ENCODE results near the gene WRNIP1. TPM values are rescaled to one million over a fixed set of nuclear protein-coding genes. Genes with fewer than 3 reads are reported as not detected.

WRNIP1 gene
- 19.5 TPM for polyA plus RNA-seq (2013, experiment 1 of 2)
- 21.4 TPM for polyA plus RNA-seq (2013, experiment 2 of 2)

DNA sequence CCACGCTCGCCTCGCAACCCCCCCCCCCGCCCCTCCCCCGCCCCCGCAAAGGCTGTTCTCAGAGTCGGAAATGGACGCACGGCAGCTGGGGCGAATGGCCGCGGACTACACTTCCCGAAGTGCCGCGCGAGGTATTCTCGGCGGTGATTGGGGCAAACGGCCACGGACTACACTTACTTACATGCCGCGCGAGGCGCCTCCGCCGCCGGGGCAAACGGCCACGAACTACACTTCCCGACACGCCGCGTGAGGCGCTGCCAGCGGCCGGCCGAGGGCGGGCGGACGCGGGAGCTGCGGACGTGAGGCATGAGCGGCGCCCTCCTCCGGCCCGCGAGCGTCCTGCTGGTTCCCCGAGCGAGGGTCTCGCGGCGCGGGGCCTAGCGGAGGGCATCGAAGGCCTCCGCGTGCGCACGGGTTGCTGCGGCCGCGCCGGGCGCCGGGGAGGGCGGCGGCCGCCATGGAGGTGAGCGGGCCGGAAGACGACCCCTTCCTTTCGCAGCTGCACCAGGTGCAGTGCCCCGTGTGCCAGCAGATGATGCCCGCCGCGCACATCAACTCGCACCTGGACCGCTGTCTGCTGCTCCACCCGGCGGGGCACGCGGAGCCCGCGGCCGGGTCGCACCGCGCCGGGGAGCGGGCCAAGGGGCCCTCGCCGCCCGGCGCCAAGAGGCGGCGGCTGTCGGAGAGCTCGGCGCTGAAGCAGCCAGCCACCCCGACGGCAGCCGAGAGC lies at the start of gene WRNIP1:
Gene WRNIP1 (plus strand): TSS at position 228 of the 730 bp plus-strand sequence. CDS start 230 bp downstream, at position 458.
- peaks cover 10% of the 10 kb centered on the region in 2 experiments for H3K36me3 ChIP-seq (ENCODE audit: control insufficient read depth in 1 of 2, insufficient read depth in 2 of 2, low read depth in 1 of 2, low read length in 2 of 2)

DNA sequence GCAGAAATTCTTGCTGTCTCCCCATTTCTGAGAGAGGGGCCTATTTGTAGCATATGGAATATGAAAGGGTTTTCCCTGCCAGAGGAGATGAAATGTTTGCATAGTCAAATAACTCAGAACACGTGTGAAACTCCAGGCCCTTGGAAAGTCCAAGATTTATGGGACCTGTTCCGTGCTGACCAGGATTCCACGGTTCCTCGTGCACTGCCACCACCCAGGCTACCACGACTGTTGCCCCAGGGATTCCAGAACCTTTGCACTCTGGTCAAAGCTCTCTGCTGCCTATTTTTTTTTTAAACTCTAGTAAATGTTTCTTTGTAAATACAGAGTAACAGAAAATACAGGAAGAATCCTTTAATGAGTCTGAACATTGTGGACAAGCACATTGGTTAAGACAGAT lies 49.5 kb upstream of the WRNIP1 start:
- H3K4me1 ChIP-seq (ENCODE audit: control insufficient read depth, insufficient read depth, low read depth, low read length): peaks cover 2% of the 10 kb centered on the region
- no peak overlapping the region for H2AFZ ChIP-seq (ENCODE audit: low read depth, low read length)
- no peak overlapping the region for H4K8ac ChIP-seq (ENCODE audit: low read length)
- H2BK15ac ChIP-seq (ENCODE audit: low read depth, poor library complexity, severe bottlenecking): no peak overlapping the region
- H2BK5ac ChIP-seq (ENCODE audit: low read depth, low read length, poor library complexity, severe bottlenecking): no peak overlapping the region
- H2BK120ac ChIP-seq (ENCODE audit: low read depth, low read length): no peak overlapping the region
- no peak overlapping the region for H3K23ac ChIP-seq (ENCODE audit: low read length in 2 of 2)
- no peak overlapping the region for H2BK12ac ChIP-seq (ENCODE audit: low read length in 2 of 2)
- WGBS: 58% methylated on average over 4 of the region's 5 CpGs
- no peaks in the 10 kb centered on the region for H3K27me3 ChIP-seq (ENCODE audit: control insufficient read depth in 1 of 2, insufficient read depth in 1 of 2, low read length in 2 of 2)
- no peaks in the 10 kb centered on the region for H3K79me1 ChIP-seq (replicated peaks; ENCODE audit: low read length, poor library complexity, severe bottlenecking)
- no peak overlapping the region for H4K91ac ChIP-seq (ENCODE audit: low read length)
- H3K9me3 ChIP-seq (ENCODE audit: control insufficient read depth, low read length): peaks cover 2% of the 10 kb centered on the region
- no peak overlapping the region for H3K27ac ChIP-seq (ENCODE audit: low read length, poor library complexity, severe bottlenecking)
- H3K4ac ChIP-seq (ENCODE audit: low read depth in 1 of 2, low read length in 2 of 2): no peak overlapping the region
- no peak overlapping the region for H3K9ac ChIP-seq (ENCODE audit: low read length)
- no peak overlapping the region for H3K18ac ChIP-seq (ENCODE audit: low read depth in 1 of 2, low read length in 2 of 2)
- H3K36me3 ChIP-seq (ENCODE audit: control insufficient read depth in 1 of 2, insufficient read depth in 2 of 2, low read depth in 1 of 2, low read length in 2 of 2): no peaks in the 10 kb centered on the region
- H2AK5ac ChIP-seq (ENCODE audit: low read length, severe bottlenecking): no peak overlapping the region
- H3K4me2 ChIP-seq (ENCODE audit: low read length, poor library complexity, severe bottlenecking): no peak overlapping the region
- no peak overlapping the region for H3K14ac ChIP-seq (ENCODE audit: low read length in 2 of 2)
- H3K4me3 ChIP-seq (ENCODE audit: insufficient read depth in 1 of 2, low read depth in 1 of 2, low read length in 2 of 2): no peak overlapping the region
- DNase-seq: no peak

More for the DNA sequence above, at the start of gene WRNIP1:
- Histone ChIP-seq H3K14ac (ENCODE audit: low read length in 2 of 2) (peak within 1 kb of the TSS; percentile 39 to 97), H2AFZ (ENCODE audit: low read depth, low read length) (peak within 1 kb of the TSS; percentile 97), H3K27ac (ENCODE audit: low read length, poor library complexity, severe bottlenecking) (peak within 1 kb of the TSS; percentile 95), H3K4me2 (ENCODE audit: low read length, poor library complexity, severe bottlenecking) (peak within 1 kb of the TSS; percentile 93), H4K8ac (ENCODE audit: low read length) (peak within 1 kb of the TSS; percentile 95), H2AK5ac (ENCODE audit: low read length, severe bottlenecking) (no peak within 1 kb of the TSS), H3K79me1 (replicated peaks; ENCODE audit: low read length, poor library complexity, severe bottlenecking) (peaks cover 4% of the 10 kb centered on the region), H3K23ac (ENCODE audit: low read length in 2 of 2) (peak within 1 kb of the TSS; percentile 81 to 99), H3K4me1 (ENCODE audit: control insufficient read depth, insufficient read depth, low read depth, low read length) (peaks cover 12% of the 10 kb centered on the region), H2BK5ac (ENCODE audit: low read depth, low read length, poor library complexity, severe bottlenecking) (peak within 1 kb of the TSS; percentile 74), H3K27me3 (ENCODE audit: control insufficient read depth in 1 of 2, insufficient read depth in 1 of 2, low read length in 2 of 2) (no peaks in the 10 kb centered on the region), H4K91ac (ENCODE audit: low read length) (peak within 1 kb of the TSS; percentile 96), H2BK120ac (ENCODE audit: low read depth, low read length) (peak within 1 kb of the TSS; percentile 96), H3K9ac (ENCODE audit: low read length) (peak within 1 kb of the TSS; percentile 100), H3K9me3 (ENCODE audit: control insufficient read depth, low read length) (no peaks in the 10 kb centered on the region), H2BK15ac (ENCODE audit: low read depth, poor library complexity, severe bottlenecking) (peak within 1 kb of the TSS; percentile 73), H2BK12ac (ENCODE audit: low read length in 2 of 2) (peak within 1 kb of the TSS in 1 of 2 experiments; percentile 35), H3K4ac (ENCODE audit: low read depth in 1 of 2, low read length in 2 of 2) (peak within 1 kb of the TSS; percentile 83 to 96), H3K18ac (ENCODE audit: low read depth in 1 of 2, low read length in 2 of 2) (peak within 1 kb of the TSS; percentile 97), H3K4me3 (ENCODE audit: insufficient read depth in 1 of 2, low read depth in 1 of 2, low read length in 2 of 2) (peak within 1 kb of the TSS; percentile 95 to 99)
- under 1% methylated on average over 79 of the region's 104 CpGs for WGBS
- DNase-seq: peak; percentile 99

DNA sequence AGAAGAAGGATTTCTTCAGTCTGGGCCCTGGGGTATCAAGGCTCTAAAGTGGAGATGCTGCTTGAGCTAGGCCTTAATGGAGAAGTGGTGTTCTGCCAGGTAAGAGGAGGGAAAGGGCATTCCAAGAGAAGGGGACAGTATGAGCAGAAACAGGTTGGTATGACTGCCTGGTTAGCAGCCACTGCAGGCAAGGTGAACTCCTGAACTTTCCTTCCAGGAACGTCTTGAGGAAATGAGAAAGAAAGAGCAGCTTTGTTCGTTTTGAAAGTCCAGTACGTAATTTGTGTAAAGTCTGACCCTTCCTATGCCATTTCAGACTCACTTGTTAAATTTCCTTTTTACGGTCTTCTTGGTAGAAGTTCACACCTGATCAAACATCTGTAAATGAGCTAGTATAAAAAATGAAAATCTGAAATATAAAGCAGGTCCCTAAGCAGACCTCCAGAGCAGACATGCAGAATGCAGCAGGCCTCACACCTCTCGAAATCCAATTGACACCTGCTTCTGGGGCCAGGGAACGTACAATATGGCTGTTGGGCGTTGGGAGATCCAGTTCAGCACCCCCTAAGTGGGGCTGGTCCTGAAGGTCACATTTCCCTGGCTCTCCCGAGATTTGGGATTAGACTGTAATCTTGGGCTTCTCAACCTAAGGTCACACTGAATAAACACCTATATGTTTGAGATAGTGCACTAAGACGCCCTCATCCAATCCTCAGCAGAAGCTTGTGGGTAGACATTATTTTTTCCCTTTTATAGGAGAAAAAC lies 48.1 kb upstream of the WRNIP1 start:
- 80% methylated on average over 7 of the region's 9 CpGs for WGBS
- Histone ChIP-seq H3K4me3 (ENCODE audit: insufficient read depth in 1 of 2, low read depth in 1 of 2, low read length in 2 of 2) (no peak overlapping the region), H3K23ac (ENCODE audit: low read length in 2 of 2) (no peak overlapping the region), H3K4me1 (ENCODE audit: control insufficient read depth, insufficient read depth, low read depth, low read length) (peaks cover 2% of the 10 kb centered on the region), H3K79me1 (replicated peaks; ENCODE audit: low read length, poor library complexity, severe bottlenecking) (no peaks in the 10 kb centered on the region), H2AK5ac (ENCODE audit: low read length, severe bottlenecking) (no peak overlapping the region), H4K8ac (ENCODE audit: low read length) (no peak overlapping the region), H2BK12ac (ENCODE audit: low read length in 2 of 2) (no peak overlapping the region), H2BK15ac (ENCODE audit: low read depth, poor library complexity, severe bottlenecking) (no peak overlapping the region), H2AFZ (ENCODE audit: low read depth, low read length) (no peak overlapping the region), H3K36me3 (ENCODE audit: control insufficient read depth in 1 of 2, insufficient read depth in 2 of 2, low read depth in 1 of 2, low read length in 2 of 2) (no peaks in the 10 kb centered on the region), H3K27ac (ENCODE audit: low read length, poor library complexity, severe bottlenecking) (no peak overlapping the region), H3K14ac (ENCODE audit: low read length in 2 of 2) (no peak overlapping the region), H3K4me2 (ENCODE audit: low read length, poor library complexity, severe bottlenecking) (no peak overlapping the region), H3K27me3 (ENCODE audit: control insufficient read depth in 1 of 2, insufficient read depth in 1 of 2, low read length in 2 of 2) (no peaks in the 10 kb centered on the region), H3K9me3 (ENCODE audit: control insufficient read depth, low read length) (no peaks in the 10 kb centered on the region), H3K9ac (ENCODE audit: low read length) (no peak overlapping the region), H3K4ac (ENCODE audit: low read depth in 1 of 2, low read length in 2 of 2) (no peak overlapping the region), H2BK120ac (ENCODE audit: low read depth, low read length) (no peak overlapping the region), H4K91ac (ENCODE audit: low read length) (no peak overlapping the region), H3K18ac (ENCODE audit: low read depth in 1 of 2, low read length in 2 of 2) (no peak overlapping the region), H2BK5ac (ENCODE audit: low read depth, low read length, poor library complexity, severe bottlenecking) (no peak overlapping the region)
- DNase-seq: no peak
